ENCODE measurements around the gene EPAS1. TPM values are rescaled to one million over a fixed set of nuclear protein-coding genes. Genes with fewer than 3 reads are reported as not detected.
A peak's percentile ranks its signal among the peaks of the same experiment; 100 is the strongest.

The EPAS1 gene
- total and polyA plus RNA-seq, 2 experiments from 2014 or later, result 1.4 to 4.8 TPM

DNA sequence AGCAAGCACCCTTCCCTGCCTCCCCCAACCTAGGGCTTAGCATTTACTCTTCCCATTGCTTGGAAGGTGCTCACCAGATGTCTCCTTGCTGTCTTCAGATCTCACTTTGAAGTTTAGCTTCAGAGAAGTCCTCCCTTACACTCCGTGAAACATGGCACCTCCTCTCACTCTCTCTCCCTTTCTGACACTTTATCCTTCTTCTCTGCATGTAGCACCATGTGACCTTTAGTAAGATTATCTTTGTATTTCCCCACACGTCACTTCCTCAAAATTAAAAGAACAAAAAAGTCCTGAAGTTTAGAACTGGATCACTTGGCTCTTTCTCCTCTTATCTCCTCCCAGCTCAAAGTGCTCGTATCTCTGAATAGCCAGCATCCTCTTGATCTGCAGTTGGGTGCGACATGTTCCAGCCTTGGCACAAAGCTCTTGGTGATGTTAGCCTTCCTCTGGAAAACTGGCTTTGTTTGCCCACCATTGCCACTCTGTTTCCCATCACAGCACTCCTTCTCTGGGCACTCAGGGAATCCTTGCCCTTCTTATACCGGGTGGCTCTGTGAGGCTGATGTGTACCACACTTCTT lies 40.6 kb upstream of the EPAS1 start:
- DNase-seq (ENCODE audit: low read depth in 1 of 2, low spot score in 1 of 2), result no peak
- no peaks in the 10 kb centered on the region for H3K9me3 ChIP-seq (ENCODE audit: low read depth)
- TF ChIP-seq, protein P1, sequence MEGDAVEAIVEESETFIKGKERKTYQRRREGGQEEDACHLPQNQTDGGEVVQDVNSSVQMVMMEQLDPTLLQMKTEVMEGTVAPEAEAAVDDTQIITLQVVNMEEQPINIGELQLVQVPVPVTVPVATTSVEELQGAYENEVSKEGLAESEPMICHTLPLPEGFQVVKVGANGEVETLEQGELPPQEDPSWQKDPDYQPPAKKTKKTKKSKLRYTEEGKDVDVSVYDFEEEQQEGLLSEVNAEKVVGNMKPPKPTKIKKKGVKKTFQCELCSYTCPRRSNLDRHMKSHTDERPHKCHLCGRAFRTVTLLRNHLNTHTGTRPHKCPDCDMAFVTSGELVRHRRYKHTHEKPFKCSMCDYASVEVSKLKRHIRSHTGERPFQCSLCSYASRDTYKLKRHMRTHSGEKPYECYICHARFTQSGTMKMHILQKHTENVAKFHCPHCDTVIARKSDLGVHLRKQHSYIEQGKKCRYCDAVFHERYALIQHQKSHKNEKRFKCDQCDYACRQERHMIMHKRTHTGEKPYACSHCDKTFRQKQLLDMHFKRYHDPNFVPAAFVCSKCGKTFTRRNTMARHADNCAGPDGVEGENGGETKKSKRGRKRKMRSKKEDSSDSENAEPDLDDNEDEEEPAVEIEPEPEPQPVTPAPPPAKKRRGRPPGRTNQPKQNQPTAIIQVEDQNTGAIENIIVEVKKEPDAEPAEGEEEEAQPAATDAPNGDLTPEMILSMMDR (IDR thresholded peaks at IDR 0.05; ENCODE audit: low read depth, low read length), result no peak
- H3K4me3 ChIP-seq, result no peak overlapping the region
- no peaks in the 10 kb centered on the region for H3K27me3 ChIP-seq
- no peaks in the 10 kb centered on the region for H3K36me3 ChIP-seq
- H3K4me1 ChIP-seq (ENCODE audit: low read depth), result peaks cover 7% of the 10 kb centered on the region
- H3K27ac ChIP-seq, result no peak overlapping the region

DNA sequence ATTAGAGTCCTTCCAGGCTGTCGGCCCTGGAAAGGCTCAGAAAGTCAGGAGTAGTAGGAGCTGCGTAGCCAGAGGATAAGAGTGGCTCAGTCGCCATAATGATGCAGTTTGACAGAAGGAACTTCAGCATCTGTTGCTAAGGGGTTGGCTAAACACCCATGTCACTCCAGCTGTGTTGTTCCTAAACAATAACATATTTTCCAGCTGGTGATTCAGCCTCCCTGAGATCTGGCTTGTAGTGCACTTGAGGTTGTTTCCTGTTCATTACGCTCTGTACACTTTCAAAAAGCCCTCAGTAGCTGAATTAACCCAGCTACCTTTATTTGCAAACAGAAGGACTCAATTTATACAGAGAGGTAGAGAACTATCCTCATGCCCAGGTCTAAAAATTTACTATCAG lies 39.7 kb upstream of the EPAS1 start:
- H3K4me1 ChIP-seq (ENCODE audit: low read depth), result peaks cover 7% of the 10 kb centered on the region
- no peaks in the 10 kb centered on the region for H3K27me3 ChIP-seq
- no peaks in the 10 kb centered on the region for H3K9me3 ChIP-seq (ENCODE audit: low read depth)
- no peaks in the 10 kb centered on the region for H3K36me3 ChIP-seq
- no peak overlapping the region for H3K27ac ChIP-seq
- TF ChIP-seq, protein P1 (IDR thresholded peaks at IDR 0.05; ENCODE audit: low read depth, low read length), result no peak
- no peak overlapping the region for H3K4me3 ChIP-seq
- DNase-seq (ENCODE audit: low read depth in 1 of 2, low spot score in 1 of 2), result peak in 1 of 2 donors; percentile 76

DNA sequence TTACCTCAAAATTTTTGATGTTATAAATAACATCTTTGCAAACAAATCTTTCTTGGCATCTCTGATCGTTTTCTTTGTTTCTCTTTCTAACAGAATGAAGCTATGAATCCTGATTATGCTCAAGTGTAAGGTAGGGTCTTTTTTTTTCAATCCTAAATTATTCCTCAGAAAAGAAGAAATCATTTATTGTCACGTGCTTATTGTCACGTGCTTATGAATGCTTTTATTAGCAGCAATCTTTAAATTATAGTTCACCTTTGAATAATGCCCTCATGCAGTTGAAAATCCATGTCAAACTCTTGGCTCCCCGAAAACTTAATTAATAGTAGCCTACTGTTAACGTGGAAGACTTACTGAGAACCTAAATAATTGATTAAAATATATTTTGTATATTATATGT lies 39.2 kb upstream of the EPAS1 start:
- no peak overlapping the region for H3K4me3 ChIP-seq
- peaks cover 7% of the 10 kb centered on the region for H3K4me1 ChIP-seq (ENCODE audit: low read depth)
- no peaks in the 10 kb centered on the region for H3K27me3 ChIP-seq
- no peak overlapping the region for H3K27ac ChIP-seq
- no peaks in the 10 kb centered on the region for H3K36me3 ChIP-seq
- H3K9me3 ChIP-seq (ENCODE audit: low read depth), result no peaks in the 10 kb centered on the region
- no peak for DNase-seq (ENCODE audit: low read depth in 1 of 2, low spot score in 1 of 2)
- TF ChIP-seq, protein P1 (IDR thresholded peaks at IDR 0.05; ENCODE audit: low read depth, low read length), result no peak

DNA sequence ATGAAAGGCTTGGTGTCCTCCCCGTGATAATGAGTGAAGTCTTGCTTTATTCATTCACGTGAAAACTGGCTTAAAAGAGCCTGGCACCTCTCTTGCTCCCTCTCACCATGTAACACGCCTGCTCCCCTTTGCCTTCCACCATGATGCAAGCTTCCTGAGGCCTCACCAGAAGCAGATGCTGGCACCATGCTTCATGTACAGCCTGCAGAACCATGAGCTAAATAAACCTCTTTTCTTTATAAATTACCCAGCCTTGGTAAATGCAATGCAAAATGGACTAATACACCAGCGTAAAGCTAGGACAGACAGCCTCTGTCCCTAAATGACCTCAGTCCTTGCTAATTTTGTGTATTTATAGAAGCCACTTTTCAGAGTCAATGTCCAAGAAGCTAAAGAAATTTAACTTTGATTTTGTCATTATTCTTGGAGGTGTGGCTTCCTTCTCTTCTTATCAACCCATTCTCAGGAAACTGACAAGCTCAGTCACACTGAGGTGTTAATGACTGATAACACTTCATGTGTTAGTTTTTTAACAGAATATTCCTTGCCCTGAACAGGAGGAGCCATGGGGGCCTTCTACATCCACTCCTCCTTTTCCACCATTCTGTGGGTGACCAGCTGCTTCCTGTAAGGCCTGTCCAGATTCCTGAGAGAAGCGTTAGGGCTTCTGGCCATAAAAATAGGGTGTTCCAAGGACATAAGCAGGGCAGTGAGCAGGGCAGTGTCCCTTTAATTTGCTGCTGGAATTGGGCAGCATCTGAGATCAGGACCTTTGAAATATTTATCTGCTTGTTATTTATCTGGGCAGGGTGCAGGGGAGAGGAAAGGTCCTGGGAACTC lies 38.0 kb upstream of the EPAS1 start:
- Histone ChIP-seq H3K4me3 (no peak overlapping the region), H3K4me1 (ENCODE audit: low read depth) (peaks cover 7% of the 10 kb centered on the region), H3K27ac (no peak overlapping the region), H3K9me3 (ENCODE audit: low read depth) (no peaks in the 10 kb centered on the region), H3K27me3 (no peaks in the 10 kb centered on the region), H3K36me3 (no peaks in the 10 kb centered on the region)
- TF ChIP-seq, protein P1 (IDR thresholded peaks at IDR 0.05; ENCODE audit: low read depth, low read length), result no peak
- DNase-seq (ENCODE audit: low read depth in 1 of 2, low spot score in 1 of 2), result peak in 1 of 2 donors; percentile 59

DNA sequence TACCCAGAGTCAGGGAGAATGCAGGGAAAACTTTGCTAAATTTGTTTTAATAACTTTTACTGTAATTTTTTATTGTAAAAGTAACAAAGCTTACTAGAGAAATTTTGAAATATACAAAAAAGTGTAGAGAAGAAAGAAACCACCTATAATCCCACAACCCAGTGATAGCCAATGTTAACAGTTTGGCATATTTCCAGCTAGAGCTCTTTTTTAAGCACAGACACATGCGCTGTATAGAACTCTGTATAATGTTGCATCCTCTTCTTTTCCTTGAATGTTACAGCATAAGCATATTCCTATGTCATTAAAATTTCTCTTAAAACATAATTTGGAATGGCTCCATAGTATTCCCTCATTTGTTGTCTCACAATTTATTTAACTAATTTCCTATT lies 37.4 kb upstream of the EPAS1 start:
- Histone ChIP-seq H3K36me3 (no peaks in the 10 kb centered on the region), H3K27me3 (no peaks in the 10 kb centered on the region), H3K27ac (no peak overlapping the region), H3K4me1 (ENCODE audit: low read depth) (peaks cover 7% of the 10 kb centered on the region), H3K4me3 (no peak overlapping the region), H3K9me3 (ENCODE audit: low read depth) (no peaks in the 10 kb centered on the region)
- TF ChIP-seq, protein P1 (IDR thresholded peaks at IDR 0.05; ENCODE audit: low read depth, low read length), result no peak
- DNase-seq (ENCODE audit: low read depth in 1 of 2, low spot score in 1 of 2), result peak in 1 of 2 donors; percentile 20

Data from cardiac muscle cell (in vitro differentiated cells and primary cell).